ENCODE data around the gene THTPA. TPM values are rescaled to one million over a fixed set of nuclear protein-coding genes. Genes with fewer than 3 reads are reported as not detected.

The THTPA gene
- polyA plus RNA-seq, 3 donors, result 15.3 to 18.2 (median 17.0) TPM

DNA sequence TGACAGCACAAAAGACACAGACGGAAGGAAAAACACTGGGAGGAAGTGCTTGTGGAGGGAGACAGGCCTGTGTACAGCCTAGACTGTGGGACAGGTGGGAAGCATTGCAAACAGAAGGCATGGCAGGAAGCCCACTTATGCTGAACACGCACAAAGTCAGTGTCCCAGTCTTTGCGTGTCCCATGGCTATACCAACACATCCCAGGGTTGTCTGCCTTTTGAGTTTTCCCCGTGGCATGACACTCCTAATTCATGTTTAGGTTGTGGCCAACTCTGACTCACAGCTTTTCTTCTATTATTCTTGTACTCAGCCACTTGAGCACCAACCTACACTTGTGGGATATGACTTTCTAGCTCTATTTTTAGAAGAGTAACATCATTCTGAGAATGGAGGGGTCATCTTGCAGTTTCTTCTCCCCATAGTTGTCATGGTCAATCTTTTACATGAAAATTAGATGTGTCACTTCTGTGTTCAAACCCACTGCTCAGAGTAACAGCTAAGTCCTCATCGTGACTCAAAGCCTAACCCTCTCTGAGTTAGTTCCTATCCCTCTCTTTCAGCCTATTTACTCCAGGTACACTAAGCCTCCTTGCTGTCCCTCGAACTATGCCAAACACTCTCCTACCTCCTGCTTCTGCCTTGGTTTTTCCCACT lies 50.0 kb downstream of the THTPA start:
- peaks cover 2% of the 10 kb centered on the region in 3 donors for H3K27me3 Mint-ChIP-seq (ENCODE audit: low read depth in 3 of 3)

GRCh38 chr14:23608454-23608853 lies 52.4 kb downstream of the THTPA start:
- peaks cover 0 to 6% (median 0%) of the 10 kb centered on the region in 7 donors for H3K9me3 Mint-ChIP-seq
- no peak overlapping the region for H3K27ac ChIP-seq (ENCODE audit: low read depth in 1 of 2, low read length in 2 of 2)
- no peaks in the 10 kb centered on the region for H3K4me1 ChIP-seq (ENCODE audit: control insufficient read depth in 1 of 2, insufficient read depth in 2 of 2, low read length in 2 of 2)
- H4K20me1 ChIP-seq (ENCODE audit: insufficient read depth, low read length), result no peaks in the 10 kb centered on the region
- no peaks in the 10 kb centered on the region for H3K36me3 ChIP-seq (replicated peaks in 1 of 2; ENCODE audit: control insufficient read depth in 1 of 2, insufficient read depth in 2 of 2, low read length in 2 of 2)
- H3K79me2 ChIP-seq (ENCODE audit: insufficient read depth, low read length), result no peaks in the 10 kb centered on the region
- TF ChIP-seq CTCF (IDR thresholded peaks at IDR 0.05), result no peak
- no peak overlapping the region for H3K9ac ChIP-seq (ENCODE audit: insufficient read depth, low read length, poor library complexity, severe bottlenecking)
- WGBS (ENCODE audit: insufficient coverage), result 80% methylated on average over 1 of the region's 1 CpG
- H3K4me2 ChIP-seq (replicated peaks; ENCODE audit: extremely low read depth, low read length, poor library complexity, severe bottlenecking), result no peak overlapping the region
- peaks cover 7% of the 10 kb centered on the region for H3K4me1 Mint-ChIP-seq
- peaks cover 2% of the 10 kb centered on the region in 3 donors for H3K27me3 Mint-ChIP-seq (ENCODE audit: low read depth in 3 of 3)
- no peaks in the 10 kb centered on the region for H3K9me3 ChIP-seq (replicated peaks in 1 of 2; ENCODE audit: control insufficient read depth in 1 of 2, insufficient read depth in 1 of 2, low read length in 2 of 2)
- no peak for DNase-seq
- no peaks in the 10 kb centered on the region for H3K36me3 Mint-ChIP-seq
- no peaks in the 10 kb centered on the region for H3K27me3 ChIP-seq (ENCODE audit: control insufficient read depth in 2 of 2, insufficient read depth in 2 of 2, low read length in 2 of 2)
- no peak overlapping the region for H3K4me3 ChIP-seq (replicated peaks in 1 of 3; ENCODE audit: low read depth in 2 of 3, low read length in 3 of 3)
- H3K4me3 Mint-ChIP-seq, result no peak overlapping the region
- no peak overlapping the region for H2AFZ ChIP-seq (ENCODE audit: insufficient read depth, low read depth, low read length, poor library complexity, severe bottlenecking)
- H3K27ac Mint-ChIP-seq, result no peak overlapping the region
- intact Hi-C loops (cut with micrococcal nuclease), result no loop called here

More for the DNA sequence above, 50.0 kb downstream of the THTPA start:
- Mint-ChIP-seq H3K4me1 (peaks cover 5% of the 10 kb centered on the region), H3K36me3 (no peaks in the 10 kb centered on the region), H3K4me3 (no peak overlapping the region), H3K27ac (peak overlapping the region in 1 of 7 donors; percentile 46), H3K9me3 (peaks cover 0 to 6% (median 2%) of the 10 kb centered on the region in 7 donors)
- Histone ChIP-seq H4K20me1 (ENCODE audit: insufficient read depth, low read length) (no peaks in the 10 kb centered on the region), H3K4me2 (replicated peaks; ENCODE audit: extremely low read depth, low read length, poor library complexity, severe bottlenecking) (no peak overlapping the region), H3K27ac (ENCODE audit: low read depth in 1 of 2, low read length in 2 of 2) (no peak overlapping the region), H3K36me3 (replicated peaks in 1 of 2; ENCODE audit: control insufficient read depth in 1 of 2, insufficient read depth in 2 of 2, low read length in 2 of 2) (no peaks in the 10 kb centered on the region), H3K27me3 (ENCODE audit: control insufficient read depth in 2 of 2, insufficient read depth in 2 of 2, low read length in 2 of 2) (no peaks in the 10 kb centered on the region), H3K4me1 (ENCODE audit: control insufficient read depth in 1 of 2, insufficient read depth in 2 of 2, low read length in 2 of 2) (no peaks in the 10 kb centered on the region), H2AFZ (ENCODE audit: insufficient read depth, low read depth, low read length, poor library complexity, severe bottlenecking) (no peak overlapping the region), H3K9ac (ENCODE audit: insufficient read depth, low read length, poor library complexity, severe bottlenecking) (no peak overlapping the region), H3K4me3 (replicated peaks in 1 of 3; ENCODE audit: low read depth in 2 of 3, low read length in 3 of 3) (no peak overlapping the region), H3K79me2 (ENCODE audit: insufficient read depth, low read length) (no peaks in the 10 kb centered on the region), H3K9me3 (replicated peaks in 1 of 2; ENCODE audit: control insufficient read depth in 1 of 2, insufficient read depth in 1 of 2, low read length in 2 of 2) (no peaks in the 10 kb centered on the region)
- WGBS (ENCODE audit: insufficient coverage), result 49% methylated on average over 3 of the region's 6 CpGs
- no peak for DNase-seq
- no peak for TF ChIP-seq CTCF (IDR thresholded peaks at IDR 0.05)
- intact Hi-C loops (cut with micrococcal nuclease), result no loop called here
